Lung microvascular endothelial cell (primary cell): ENCODE data around the gene SDR42E1. TPM values are rescaled to one million over a fixed set of nuclear protein-coding genes. Genes with fewer than 3 reads are reported as not detected.

Source experiments
- DNase-seq, 2 donors: peaks; one replicate each; pipeline versions ENCODE4 v3.0.0 to v3.0.0-alpha.2; 2010; ENCODE audit warnings: low read depth in 2 of 2
- total RNA-seq: library from RNA; depleted of rRNA; stranded (reverse); fragments of >200 nt; gene quantifications from 2 replicates; pipeline ENCODE4 v1.2.1, GENCODE V29; 2014

Gene SDR42E1
- total RNA-seq, 1 donor from 2014 or later: 4.2 TPM

DNA sequence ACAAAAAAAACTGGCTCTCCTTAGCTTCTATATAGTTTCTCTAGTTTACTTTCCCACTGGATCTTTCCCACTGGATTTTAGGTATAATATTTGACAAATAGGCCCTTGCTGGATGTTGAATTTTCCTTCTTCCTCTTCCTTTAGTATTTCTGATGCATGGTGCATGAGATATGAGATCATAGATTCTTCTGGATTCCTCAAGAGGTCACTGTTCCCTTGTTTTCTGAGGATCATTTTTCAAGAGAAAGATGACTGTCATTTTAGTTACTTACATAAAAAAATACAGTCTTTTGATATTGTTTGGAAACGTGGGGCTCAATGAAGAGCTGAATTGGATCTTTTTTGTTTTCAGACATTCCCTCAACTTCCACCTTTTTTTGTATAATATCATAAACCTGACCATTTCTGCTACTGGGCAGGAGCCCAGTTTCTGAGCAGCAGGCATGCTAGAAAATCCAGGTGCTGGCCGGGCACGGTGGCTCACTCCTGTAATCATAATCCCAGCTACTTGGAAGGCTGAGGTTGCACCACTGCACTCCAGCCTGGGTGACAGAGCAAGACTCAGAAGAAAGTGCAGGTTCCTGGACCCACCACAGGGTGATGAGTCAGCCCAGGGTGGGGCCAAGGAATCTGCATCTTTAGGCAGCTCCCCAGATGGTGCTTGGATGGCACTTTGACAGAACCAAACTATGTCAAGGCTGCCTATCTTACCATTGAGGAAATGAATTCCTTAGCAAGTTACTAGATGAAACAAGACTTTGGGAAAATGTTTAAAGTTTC is 70.3 kb downstream of the SDR42E1 start:
- peak; percentile 85 for DNase-seq

GRCh38 chr16:81939164-81940056 is 71.9 kb downstream of the SDR42E1 start:
- peak; percentile 32 to 51 for DNase-seq

Other genes with a start within 250 kb of the SDR42E1 start
- 8.5 and 10.9 TPM in 2 replicates for gene PLCG2, start 232.2 kb downstream of the SDR42E1 start, total RNA-seq
- 155 and 398 TPM in 2 replicates for gene HSD17B2, start 23.8 kb upstream of the SDR42E1 start, total RNA-seq
- 15.7 and 16.5 TPM in 2 replicates for gene MPHOSPH6, start 158.8 kb upstream of the SDR42E1 start, total RNA-seq